GM12878 (cell line): ENCODE measurements around the gene NFKBIE. TPM values are rescaled to one million over a fixed set of nuclear protein-coding genes. Genes with fewer than 3 reads are reported as not detected.

Experiments
- ATAC-seq: fragments of 200-7000 bp; cut with Tn5 transposase; 3 replicates; pipeline ENCODE4 v1.9.1; 2020; ENCODE audit warnings: mild to moderate bottlenecking, moderate library complexity
- BruUV-seq: library from RNA; stranded (reverse); fragments of 400-500 nt; replicated peaks from 2 replicates; lab custom pipeline; 2021; lab: Mats Ljungman, UMichigan
- CTCF ChIA-PET: fragments of 300-600 bp; sonication (Branson Sonifier 250); formaldehyde crosslinking; extraction: SDS; loops from one replicate; lab custom pipeline; 2021; ENCODE audit warnings: inconsistent platforms; lab: Yijun Ruan, JAX
- POLR2A ChIA-PET: fragments of 350-600 bp; formaldehyde crosslinking; extraction: SDS; loops from one replicate; lab custom pipeline; 2021; ENCODE audit warnings: inconsistent platforms; lab: Charles Lee
- RAD21 ChIA-PET: fragments of 300-600 bp; sonication (Branson Sonifier 250); formaldehyde crosslinking; loops from one replicate; lab custom pipeline; 2023; ENCODE audit warnings: antibody characterized with exemption; ENCODE audit not compliant: unreplicated experiment; lab: Charles Lee
- SMC1A ChIA-PET: fragments of 300-600 bp; sonication (Branson Sonifier 250); formaldehyde crosslinking; loops from one replicate; lab custom pipeline; 2023; ENCODE audit not compliant: unreplicated experiment, uncharacterized antibody; lab: Charles Lee
- DNase-seq: peaks from one replicate; pipeline ENCODE4 v3.0.0-alpha.2; 2011; ENCODE audit warnings: low read depth, low spot score
- FAIRE-seq: peaks from 3 replicates; lab custom pipeline; 2011; peaks lifted over from hg19 to GRCh38; lab: Jason Lieb, UNC
- H2AFZ ChIP-seq: 2 replicates; pipeline ENCODE4 v1.6.0; 2011; ENCODE audit warnings: low read depth, low read length, control low read depth; ENCODE audit not compliant: control insufficient read depth
- H3K27ac ChIP-seq: 2 replicates; pipeline ENCODE4 v1.5.1; 2011; ENCODE audit warnings: control low read depth; ENCODE audit not compliant: control insufficient read depth, insufficient read depth
- H3K27me3 ChIP-seq, 2 experiments: replicated peaks in 1 of 2; 2 replicates each; pipeline versions ENCODE4 v1.6.0 to v1.6.1; 2011; ENCODE audit warnings: low read length in 1 of 2; ENCODE audit not compliant: control insufficient read depth in 2 of 2, insufficient read depth in 2 of 2
- H3K36me3 ChIP-seq, 2 experiments: 2 replicates each; pipeline ENCODE4 v1.5.1; 2011; ENCODE audit warnings: low read length in 1 of 2; ENCODE audit not compliant: control insufficient read depth in 2 of 2, insufficient read depth in 2 of 2
- H3K4me1 ChIP-seq: 2 replicates; pipeline ENCODE4 v1.6.1; 2011; ENCODE audit warnings: mild to moderate bottlenecking, low read length, moderate library complexity, mixed read lengths; ENCODE audit not compliant: control insufficient read depth, insufficient read depth
- H3K4me2 ChIP-seq: 2 replicates; pipeline ENCODE4 v1.6.0; 2011; ENCODE audit warnings: control low read depth; ENCODE audit not compliant: control insufficient read depth, insufficient read depth
- H3K4me3 ChIP-seq: fragments of 200-600 bp; sonication (generic); 2 replicates; pipeline ENCODE4 v1.5.1; 2016
- H3K79me2 ChIP-seq: 2 replicates; pipeline ENCODE4 v1.6.0; 2011; ENCODE audit warnings: low read length; ENCODE audit not compliant: control insufficient read depth, insufficient read depth
- H3K9ac ChIP-seq: 2 replicates; pipeline ENCODE4 v1.8.0; 2011; ENCODE audit warnings: low read length, control low read depth, mixed read lengths; ENCODE audit not compliant: control insufficient read depth, insufficient read depth
- H3K9me3 ChIP-seq: replicated peaks from 3 replicates; pipeline ENCODE4 v1.5.1; 2011; ENCODE audit warnings: mild to moderate bottlenecking, low read length; ENCODE audit not compliant: control insufficient read depth, insufficient read depth
- H4K20me1 ChIP-seq: 2 replicates; pipeline ENCODE4 v1.6.0; 2011; ENCODE audit not compliant: control insufficient read depth, insufficient read depth
- BCL11A ChIP-seq: IDR thresholded peaks from 2 replicates; pipeline ENCODE4 v1.6.1; 2011; ENCODE audit warnings: low read depth, low read length
- E2F4 ChIP-seq: IDR thresholded peaks from 2 replicates; pipeline ENCODE4 v1.6.1; 2012; ENCODE audit warnings: low read depth, low read length, improper control_type of control experiment
- FOXK2 ChIP-seq: fragments of 450-650 bp; IDR thresholded peaks from 2 replicates; pipeline ENCODE4 v1.6.1; 2017; ENCODE audit warnings: mild to moderate bottlenecking, moderate library complexity
- MTA3 ChIP-seq: IDR thresholded peaks from 2 replicates; pipeline ENCODE4 v1.6.1; 2012; ENCODE audit warnings: low read length, inconsistent platforms, borderline replicate concordance
- NBN ChIP-seq: fragments of 450-650 bp; IDR thresholded peaks from 2 replicates; pipeline ENCODE4 v1.6.1; 2016
- NFYB ChIP-seq: IDR thresholded peaks from 2 replicates; pipeline ENCODE4 v1.6.1; 2011; ENCODE audit warnings: low read depth, mild to moderate bottlenecking, low read length, improper control_type of control experiment, moderate library complexity; ENCODE audit not compliant: insufficient read depth
- RUNX3 ChIP-seq: IDR thresholded peaks from 2 replicates; pipeline ENCODE4 v1.6.1; 2012; ENCODE audit warnings: low read length, inconsistent platforms
- SRF ChIP-seq, 2 experiments: IDR thresholded peaks; 2 replicates each; pipeline ENCODE4 v1.6.1; 2011; ENCODE audit warnings: low read depth in 2 of 2, low read length in 2 of 2, mild to moderate bottlenecking in 1 of 2, moderate library complexity in 1 of 2
- TAF1 ChIP-seq: IDR thresholded peaks from 2 replicates; pipeline ENCODE4 v1.6.1; 2011; ENCODE audit warnings: mild to moderate bottlenecking, low read depth, low read length, borderline replicate concordance
- ZNF207 ChIP-seq: fragments of 450-650 bp; IDR thresholded peaks from 2 replicates; pipeline ENCODE4 v1.6.1; 2014; ENCODE audit warnings: antibody characterized with exemption, mild to moderate bottlenecking, borderline replicate concordance
- ZNF592 ChIP-seq: fragments of 450-650 bp; IDR thresholded peaks from 2 replicates; pipeline ENCODE4 v1.6.1; 2017; ENCODE audit warnings: mild to moderate bottlenecking, moderate library complexity
- WGBS: methylation state at CpG from one replicate; pipeline ENCODE4 v1.1.6; 2016; ENCODE audit warnings: low lambda C conversion rate; ENCODE audit not compliant: insufficient replicate concordance, insufficient coverage; ENCODE audit errors: missing lambda C conversion rate; 5-methylcytosine and 5-hydroxymethylcytosine counted together
- in situ Hi-C: fragments of 300-500 bp; cut with MboI; formaldehyde crosslinking; loops from 9 replicates; pipeline ENCODE4 v1.14.3; 2018; ENCODE audit warnings: mixed read lengths
- intact Hi-C: fragments of 100-400 bp; cut with micrococcal nuclease; formaldehyde crosslinking; loops from one replicate; pipeline ENCODE4 v1.14.2; 2022; ENCODE audit not compliant: unreplicated experiment
- polyA plus RNA-seq, 11 experiments: library from polyadenylated mRNA; depleted of rRNA in 4 of 11; unstranded in 6 of 11; stranded (reverse) in 5 of 11; fragments of >200 nt; fragmentation: Nextera tagmentation in 4 of 11; fragmentation: Illumina TruSeq in 1 of 11; extraction: Ambion mirVana in 4 of 11; extraction: Trizol in 1 of 11; gene quantifications; 1 replicate in 1 of 11; 2 replicates in 10 of 11; pipeline versions ENCODE4 v1.2.1 to v1.2.3, GENCODE V29; 2011 to 2016; ENCODE audit warnings: inconsistent platforms in 2 of 11, missing spikeins in 2 of 11, low read depth in 1 of 11
- total RNA-seq, 4 experiments: library from RNA; depleted of rRNA in 3 of 4; stranded (reverse); fragments of >200 nt in 3 of 4; fragmentation: Illumina TruSeq in 1 of 4; extraction: Trizol in 1 of 4; gene quantifications; 2 replicates each; pipeline versions ENCODE4 v1.2.1 to v1.2.3, GENCODE V29; 2013 to 2021
- TF ChIP-seq, protein P1 (sequence below): IDR thresholded peaks from 2 replicates; pipeline ENCODE4 v1.6.1; 2011; ENCODE audit warnings: low read depth, low read length, improper control_type of control experiment, borderline replicate concordance

Gene NFKBIE
- total and polyA plus RNA-seq, 10 of the 15 experiments (the other 5 are each of a cell fraction or from before 2014, with no cell fraction given) = 10.4 to 106 (median 38.8) TPM

- no peak for TF ChIP-seq FOXK2
- TF ChIP-seq, protein P1, sequence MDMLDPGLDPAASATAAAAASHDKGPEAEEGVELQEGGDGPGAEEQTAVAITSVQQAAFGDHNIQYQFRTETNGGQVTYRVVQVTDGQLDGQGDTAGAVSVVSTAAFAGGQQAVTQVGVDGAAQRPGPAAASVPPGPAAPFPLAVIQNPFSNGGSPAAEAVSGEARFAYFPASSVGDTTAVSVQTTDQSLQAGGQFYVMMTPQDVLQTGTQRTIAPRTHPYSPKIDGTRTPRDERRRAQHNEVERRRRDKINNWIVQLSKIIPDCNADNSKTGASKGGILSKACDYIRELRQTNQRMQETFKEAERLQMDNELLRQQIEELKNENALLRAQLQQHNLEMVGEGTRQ = no peak
- TF ChIP-seq ZNF207 = no peak
- no peak for TF ChIP-seq TAF1
- no peak for TF ChIP-seq SRF (IDR thresholded peaks at IDR 0.05; ENCODE audit: low read depth in 2 of 2, low read length in 2 of 2)
- no peak for TF ChIP-seq MTA3
- TF ChIP-seq RUNX3 = no peak
- TF ChIP-seq NFYB = no peak
- no peak for TF ChIP-seq BCL11A
These were observed 24.4 kb upstream of the NFKBIE start (continued) for GRCh38 chr6:44289726-44290260.

DNA sequence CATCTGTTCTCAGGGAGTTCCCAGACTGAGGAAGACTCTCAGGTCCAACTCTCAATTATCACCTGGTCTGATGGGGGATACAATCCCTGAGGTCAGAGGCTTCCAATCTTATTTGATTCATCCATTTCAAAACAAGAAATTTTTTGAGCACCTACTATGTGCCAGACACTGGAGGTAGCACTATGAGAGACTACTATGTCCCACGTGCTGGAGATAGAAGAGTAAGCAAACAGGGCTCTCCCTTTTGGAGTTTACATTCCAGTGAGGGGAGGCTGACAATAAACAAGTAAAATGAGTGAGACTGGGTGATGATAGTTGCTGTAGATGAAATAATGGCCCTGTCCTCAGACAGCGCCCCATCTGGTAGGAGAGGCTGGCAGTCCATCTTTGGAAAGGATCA is 21.4 kb upstream of the NFKBIE start:
- DNase-seq = no peak
- POLR2A ChIA-PET = no interaction called here
- CTCF ChIA-PET = interaction anchor here (4.2 kb wide), 1 partner anchor 18 kb away, joined by 22 read pairs; no protein-coding TSS in a partner anchor
- Histone ChIP-seq H3K9ac (no peak overlapping the region), H3K4me2 (no peak overlapping the region), H4K20me1 (no peaks in the 10 kb centered on the region), H3K27ac (no peak overlapping the region), H3K4me3 (no peak overlapping the region), H3K36me3 (no peaks in the 10 kb centered on the region)
- TF ChIP-seq NBN (no peak), SRF (IDR thresholded peaks at IDR 0.05; ENCODE audit: low read depth in 2 of 2, low read length in 2 of 2) (no peak), E2F4 (no peak), ZNF592 (no peak)
- TF ChIP-seq, all 136 proteins: peak for 0
- H3K9me3 ChIP-seq = no peaks in the 10 kb centered on the region
- H3K27me3 ChIP-seq = peaks cover 0 to 3% of the 10 kb centered on the region in 2 experiments; a peak in 2 of 4 replicates
- SMC1A ChIA-PET = no interaction called here
- WGBS = 9% methylated on average over 2 of the region's 2 CpGs
- intact Hi-C loops = no loop called here
- no TSS peak for BruUV-seq
- RAD21 ChIA-PET = no interaction called here
- no peak overlapping the region for H2AFZ ChIP-seq
- FAIRE-seq (no peak), ATAC-seq (no peak)
- H3K4me1 ChIP-seq = no peaks in the 10 kb centered on the region
- no peaks in the 10 kb centered on the region for H3K79me2 ChIP-seq
- in situ Hi-C loops = no loop called here
